NCI-H510A (cell line): Measurements from ENCODE around the gene ATG101.
A peak's percentile ranks its signal among the peaks of the same experiment; 100 is the strongest.

Experiments used
- DNase-seq: peaks from one replicate; lab custom pipeline; 2025; lab: John Stamatoyannopoulos, UW

ATG101 gene

GRCh38 chr12:52042706-52043385 is 26.9 kb upstream of the ATG101 start:
- peak; percentile 41 for DNase-seq

- DNase-seq = no peak
Measured at GRCh38 chr12:52043386-52044212, 26.2 kb upstream of the ATG101 start.

- no peak for DNase-seq
Measured at GRCh38 chr12:52044292-52044983, 25.3 kb upstream of the ATG101 start.

- DNase-seq = no peak
Measured at GRCh38 chr12:52045794-52046199, 24.0 kb upstream of the ATG101 start.

- DNase-seq = no peak
Measured at GRCh38 chr12:52046859-52047258, 22.9 kb upstream of the ATG101 start.

- DNase-seq = no peak
Measured at GRCh38 chr12:52049286-52049685, 20.5 kb upstream of the ATG101 start.

GRCh38 chr12:52049688-52050087 is 20.1 kb upstream of the ATG101 start:
- no peak for DNase-seq

- peak; percentile 71 for DNase-seq
Measured at GRCh38 chr12:52050116-52050757, 19.5 kb upstream of the ATG101 start.

- peak; percentile 91 for DNase-seq
Measured at GRCh38 chr12:52050758-52051541, 18.8 kb upstream of the ATG101 start, which contains the start of gene NR4A1. Gene NR4A1, plus strand, starts transcription at chr12:52051442. Its CDS starts 2,887 bp downstream, at chr12:52054329.

- DNase-seq = no peak
Measured at GRCh38 chr12:52052468-52053186, 17.2 kb upstream of the ATG101 start.

GRCh38 chr12:52053536-52054209 is 16.1 kb upstream of the ATG101 start:
- DNase-seq = no peak

- no peak for DNase-seq
Measured at GRCh38 chr12:52054231-52054832, 15.4 kb upstream of the ATG101 start.

- no peak for DNase-seq
Measured at GRCh38 chr12:52054833-52055730, 14.7 kb upstream of the ATG101 start.

- DNase-seq = no peak
Measured at GRCh38 chr12:52055731-52056711, 13.8 kb upstream of the ATG101 start.

GRCh38 chr12:52056801-52057637 is 12.8 kb upstream of the ATG101 start:
- DNase-seq = no peak
